ENCODE measurements around the gene ZDHHC18.

The ZDHHC18 gene

GRCh38 chr1:26826261-26827105 lies at the start of gene ZDHHC18:
Gene ZDHHC18, plus strand, starts transcription at chr1:26826688. Its CDS starts 117 bp downstream, at chr1:26826805.
- DNase-seq = peak; percentile 84

GRCh38 chr1:26779098-26779668 lies 47.3 kb upstream of the ZDHHC18 start:
- DNase-seq = no peak

GRCh38 chr1:26780344-26780957 lies 46.0 kb upstream of the ZDHHC18 start:
- no peak for DNase-seq

GRCh38 chr1:26781206-26781825 lies 45.2 kb upstream of the ZDHHC18 start:
- DNase-seq = no peak

GRCh38 chr1:26782521-26783212 lies 43.8 kb upstream of the ZDHHC18 start:
- DNase-seq = no peak

- DNase-seq = no peak
These were observed 42.9 kb upstream of the ZDHHC18 start for GRCh38 chr1:26783646-26784022.

- DNase-seq = no peak
These were observed 42.2 kb upstream of the ZDHHC18 start for GRCh38 chr1:26784023-26784871.

GRCh38 chr1:26784886-26785285 lies 41.6 kb upstream of the ZDHHC18 start:
- no peak for DNase-seq

- no peak for DNase-seq
These were observed 40.7 kb upstream of the ZDHHC18 start for GRCh38 chr1:26785611-26786436.

- peak; percentile 75 for DNase-seq
These were observed 39.8 kb upstream of the ZDHHC18 start for GRCh38 chr1:26786437-26787380.

- DNase-seq = no peak
These were observed 39.1 kb upstream of the ZDHHC18 start for GRCh38 chr1:26787381-26787705.

GRCh38 chr1:26787706-26788514 lies 38.6 kb upstream of the ZDHHC18 start, which contains the start of gene PIGV:
Gene PIGV, plus strand, starts transcription at chr1:26787950. Its CDS starts 2,866 bp downstream, at chr1:26790816.
- peak; percentile 96 for DNase-seq

GRCh38 chr1:26788515-26788785 lies 38.0 kb upstream of the ZDHHC18 start:
- no peak for DNase-seq

GRCh38 chr1:26788836-26789611 lies 37.5 kb upstream of the ZDHHC18 start:
- DNase-seq = peak; percentile 90

- no peak for DNase-seq
These were observed 36.9 kb upstream of the ZDHHC18 start for GRCh38 chr1:26789612-26789865.

GRCh38 chr1:26789931-26790330 lies 36.6 kb upstream of the ZDHHC18 start:
- no peak for DNase-seq

GRCh38 chr1:26790551-26790953 lies 35.9 kb upstream of the ZDHHC18 start:
- no peak for DNase-seq

- DNase-seq = no peak
These were observed 35.3 kb upstream of the ZDHHC18 start for GRCh38 chr1:26791148-26791547.

- no peak for DNase-seq
These were observed 34.9 kb upstream of the ZDHHC18 start for GRCh38 chr1:26791626-26792025.

All from right forelimb (tissue), 1 donor.